T-helper 1 cell (primary cell): ENCODE results near the gene CFAP61.

Source experiments
- DNase-seq, 5 donors: peaks; one replicate each; pipeline ENCODE4 v3.0.0-alpha.2; 2012 to 2020

CFAP61 gene

DNA sequence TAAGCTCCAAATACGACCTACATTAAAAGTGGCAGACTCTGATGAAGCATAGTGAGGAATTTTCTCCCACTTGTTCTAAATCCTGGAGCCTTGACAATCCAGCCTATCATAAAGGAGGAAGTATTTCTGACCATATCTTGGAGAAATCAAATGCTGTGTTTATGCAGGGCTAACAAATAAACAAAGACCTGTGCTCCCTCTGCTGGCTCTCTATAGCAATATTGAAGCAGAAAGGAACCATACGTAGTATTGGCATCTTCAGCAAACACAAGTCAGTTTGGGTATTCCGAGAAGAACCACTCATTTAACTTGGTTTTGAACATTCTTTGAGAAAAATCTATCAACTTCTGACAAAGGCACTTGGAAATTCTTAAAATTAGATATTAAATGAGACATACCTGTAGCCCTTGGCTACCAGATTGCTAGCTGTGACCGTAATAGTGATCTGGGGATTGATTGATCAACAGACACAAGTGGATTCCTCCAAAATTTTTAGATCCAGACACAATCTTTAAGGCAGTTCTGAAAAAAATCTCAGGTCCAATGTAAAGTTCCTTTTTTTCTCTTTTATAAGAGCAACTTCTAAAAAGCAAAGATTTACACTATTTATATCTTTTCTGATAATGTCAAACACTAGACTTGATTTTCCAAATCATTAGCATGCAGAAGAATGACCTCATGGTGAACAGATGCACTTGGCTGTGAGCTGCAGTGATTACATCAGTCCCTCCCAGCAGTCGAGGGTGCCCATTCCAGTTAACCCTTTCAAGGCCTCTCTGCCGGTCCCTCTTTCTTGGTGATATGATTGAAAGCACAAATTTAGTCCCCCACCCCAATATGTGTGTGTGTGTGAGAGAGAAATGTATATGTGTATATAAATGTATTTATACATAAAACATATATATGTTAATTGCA is 355.8 kb downstream of the CFAP61 start:
- DNase-seq, result no peak

GRCh38 chr20:20409331-20409730 is 357.0 kb downstream of the CFAP61 start:
- no peak for DNase-seq
